PC-3 (cell line): Measurements from ENCODE around the gene EIF2AK3.

Experiments
- EZH2 ChIP-seq: fragments of 300-600 bp; sonication (generic); IDR thresholded peaks from one replicate; pipeline ENCODE4 v1.6.1; 2017; ENCODE audit warnings: antibody characterized with exemption, mild to moderate bottlenecking, low read length; ENCODE audit not compliant: unreplicated experiment
- EZH2phosphoT487 ChIP-seq: fragments of 300-600 bp; sonication (generic); IDR thresholded peaks from 2 replicates; pipeline ENCODE4 v1.6.1; 2018; ENCODE audit warnings: mild to moderate bottlenecking, antibody characterized with exemption, low read length, borderline replicate concordance
- TF ChIP-seq, protein P1 (sequence below): fragments of 300-600 bp; sonication (generic); conservative IDR thresholded peaks from 2 replicates; pipeline ENCODE4 v1.5.1; 2017; ENCODE audit warnings: antibody characterized with exemption, low read depth, mild to moderate bottlenecking, low read length

GRCh38 chr2:88641330-88641729 is 14.1 kb upstream of the EIF2AK3 start:
- TF ChIP-seq, protein P1, sequence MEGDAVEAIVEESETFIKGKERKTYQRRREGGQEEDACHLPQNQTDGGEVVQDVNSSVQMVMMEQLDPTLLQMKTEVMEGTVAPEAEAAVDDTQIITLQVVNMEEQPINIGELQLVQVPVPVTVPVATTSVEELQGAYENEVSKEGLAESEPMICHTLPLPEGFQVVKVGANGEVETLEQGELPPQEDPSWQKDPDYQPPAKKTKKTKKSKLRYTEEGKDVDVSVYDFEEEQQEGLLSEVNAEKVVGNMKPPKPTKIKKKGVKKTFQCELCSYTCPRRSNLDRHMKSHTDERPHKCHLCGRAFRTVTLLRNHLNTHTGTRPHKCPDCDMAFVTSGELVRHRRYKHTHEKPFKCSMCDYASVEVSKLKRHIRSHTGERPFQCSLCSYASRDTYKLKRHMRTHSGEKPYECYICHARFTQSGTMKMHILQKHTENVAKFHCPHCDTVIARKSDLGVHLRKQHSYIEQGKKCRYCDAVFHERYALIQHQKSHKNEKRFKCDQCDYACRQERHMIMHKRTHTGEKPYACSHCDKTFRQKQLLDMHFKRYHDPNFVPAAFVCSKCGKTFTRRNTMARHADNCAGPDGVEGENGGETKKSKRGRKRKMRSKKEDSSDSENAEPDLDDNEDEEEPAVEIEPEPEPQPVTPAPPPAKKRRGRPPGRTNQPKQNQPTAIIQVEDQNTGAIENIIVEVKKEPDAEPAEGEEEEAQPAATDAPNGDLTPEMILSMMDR: no peak
- TF ChIP-seq EZH2phosphoT487 (no peak), EZH2 (no peak)
